Effector CD4-positive, alpha-beta T cell (primary cell): ENCODE data around the gene ASXL2.
"Not testable (repeated sequence)": the region's sequence is repeated elsewhere in the genome, so short reads cannot be mapped to it uniquely, and the experiment has no call there.

Source experiments
- DNase-seq: peaks from one replicate; pipeline ENCODE4 v3.0.0-alpha.2; 2020

Gene ASXL2

DNA sequence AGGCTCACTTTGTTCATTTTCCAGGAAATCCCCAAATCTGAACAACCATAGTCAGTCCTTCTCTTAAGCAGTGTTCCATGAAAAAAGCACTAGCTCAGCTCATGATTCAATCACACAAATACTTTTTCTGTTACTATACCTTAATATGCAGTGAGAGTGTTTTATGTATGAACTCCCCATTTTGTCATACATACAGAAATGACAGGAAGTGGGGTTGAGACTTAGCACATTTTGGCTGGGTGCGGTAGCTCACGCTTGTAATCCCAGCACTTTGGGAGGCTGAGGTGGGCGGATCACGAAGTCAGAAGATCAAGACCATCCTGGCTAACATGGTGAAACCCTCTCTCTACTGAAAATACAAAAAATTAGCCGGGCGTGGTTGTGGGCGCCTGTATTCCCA, 149.7 kb downstream of the ASXL2 start:
- no peak for DNase-seq

DNA sequence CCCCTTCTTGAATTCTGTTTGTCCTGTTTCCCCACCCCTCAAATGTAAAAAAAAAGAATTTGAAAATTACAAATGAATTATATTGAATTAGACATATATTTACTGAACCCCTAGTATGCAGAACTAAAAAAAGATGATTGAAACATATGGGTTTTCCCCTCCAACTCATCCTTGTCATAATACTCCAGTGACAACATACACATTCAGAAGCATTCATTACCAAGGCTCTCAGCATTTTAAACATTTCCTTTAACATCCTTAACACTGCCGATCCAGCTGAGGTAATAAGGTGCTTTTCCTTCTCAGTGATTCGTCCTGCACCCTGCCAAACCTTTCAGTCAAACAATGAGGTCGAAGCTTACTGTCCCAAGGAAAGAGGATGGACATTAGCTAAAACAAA, 151.8 kb downstream of the ASXL2 start:
- DNase-seq, result no peak

- no peak for DNase-seq
These were observed 152.4 kb downstream of the ASXL2 start for GRCh38 chr2:25725877-25726276.

DNA sequence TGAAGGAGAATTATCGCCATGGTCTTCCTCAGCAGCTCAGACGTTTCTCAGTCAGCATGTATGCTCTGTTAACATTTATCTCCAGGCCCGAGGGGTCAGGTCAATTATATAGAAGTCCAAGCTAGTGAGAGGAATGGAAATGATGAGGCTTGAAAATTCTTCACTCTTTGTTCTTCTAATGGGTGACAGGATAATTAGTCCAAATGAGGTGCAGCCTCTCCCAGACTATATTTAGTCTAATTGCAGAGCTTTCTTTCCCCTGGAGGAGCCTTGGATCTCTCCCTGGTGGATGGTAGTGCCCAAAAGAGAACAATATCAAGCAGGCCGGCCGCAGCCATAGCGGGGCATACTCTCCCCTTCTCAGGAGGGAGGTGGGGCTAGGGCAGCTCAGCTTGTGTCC, 153.5 kb downstream of the ASXL2 start:
- DNase-seq, result no peak

DNA sequence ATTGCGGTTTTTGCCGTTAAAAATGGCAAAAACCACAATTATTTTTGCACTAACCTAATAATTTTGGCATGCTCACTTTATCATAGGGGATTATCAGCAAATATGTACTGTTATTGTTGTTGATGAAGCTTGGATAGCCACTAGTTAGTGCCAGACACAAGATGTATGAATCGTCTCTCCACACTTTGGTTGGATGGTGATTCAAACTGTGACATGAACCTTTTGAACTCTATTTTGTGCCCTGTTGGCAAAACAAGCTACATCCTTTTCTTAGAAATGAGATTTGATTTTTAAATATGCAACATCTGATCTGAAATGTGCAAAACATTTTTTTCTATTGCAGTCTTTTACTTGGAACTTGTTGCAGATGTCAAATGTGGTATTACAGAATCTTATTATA, 156.1 kb downstream of the ASXL2 start:
- no peak for DNase-seq

- DNase-seq, result no peak
These were observed 157.7 kb downstream of the ASXL2 start for GRCh38 chr2:25720575-25720974.

DNA sequence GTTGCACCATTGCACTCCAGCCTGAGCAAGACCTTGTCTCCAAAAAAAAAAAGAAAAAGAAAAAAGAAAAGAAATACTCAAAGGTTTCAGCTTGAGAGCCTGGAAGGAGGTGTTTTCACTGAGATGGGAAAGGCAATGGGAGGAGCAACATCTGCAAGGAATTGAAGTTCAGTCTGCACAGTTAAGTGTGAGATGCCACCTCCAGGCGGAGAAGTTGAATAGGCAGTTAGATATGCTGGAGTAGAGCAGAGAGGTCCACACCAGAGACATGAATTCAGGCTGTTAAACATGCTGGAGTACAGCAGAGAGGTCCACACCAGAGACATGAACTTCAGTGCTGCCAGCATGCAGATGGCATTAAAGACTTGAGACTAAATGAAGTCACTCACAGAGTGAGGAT, 163.5 kb downstream of the ASXL2 start:
- DNase-seq, result no peak

DNA sequence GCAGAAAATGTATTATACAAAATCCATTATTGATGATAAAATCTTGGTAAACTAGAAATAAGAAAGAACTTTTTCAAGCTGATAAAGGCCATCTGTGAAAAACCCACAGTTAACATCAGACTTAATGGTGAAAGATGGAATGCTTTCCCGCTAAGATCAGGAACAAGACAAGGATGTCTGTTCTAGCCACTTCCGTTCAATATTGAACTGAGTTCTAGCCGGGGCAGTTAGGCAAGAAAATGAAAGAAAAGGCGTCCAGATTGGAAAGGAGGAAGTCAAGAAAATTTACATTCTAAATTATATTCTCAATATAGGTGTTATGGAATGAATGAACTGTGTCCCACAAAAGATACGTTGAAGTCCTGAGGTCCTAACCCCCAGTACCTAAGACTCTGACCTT, 165.8 kb downstream of the ASXL2 start:
- DNase-seq, result no peak

DNA sequence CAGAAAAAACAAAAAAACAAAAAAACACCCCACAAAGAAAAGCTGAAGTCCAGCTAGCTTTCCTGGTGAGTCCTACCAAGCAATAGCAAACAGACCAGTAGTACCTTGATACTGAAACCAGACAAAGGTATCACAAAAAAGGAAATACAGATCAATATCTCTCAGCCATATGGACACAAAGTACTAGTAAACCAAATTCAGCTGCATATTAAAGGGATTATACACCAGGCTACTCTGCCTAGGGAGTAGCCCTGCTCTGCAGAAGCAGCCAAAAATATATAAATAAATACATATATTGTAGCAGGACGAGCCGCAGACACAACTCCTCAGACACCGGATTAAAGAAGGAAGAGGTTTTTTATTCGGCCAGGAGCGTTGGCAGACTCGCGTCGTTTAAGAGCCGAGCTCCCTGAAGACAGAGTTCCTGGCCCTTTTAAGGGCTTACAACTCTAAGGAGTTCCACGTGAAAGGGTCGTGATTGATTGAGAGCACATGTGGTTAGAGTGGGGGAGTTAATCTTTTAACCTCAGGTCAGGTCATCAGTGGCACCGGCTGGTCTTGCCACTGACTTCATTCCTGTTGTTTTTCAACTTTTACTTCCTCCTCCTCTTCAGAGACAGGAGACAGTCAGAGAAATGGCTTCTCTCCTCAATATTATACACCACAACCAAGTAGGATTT, 166.5 kb downstream of the ASXL2 start:
- no peak for DNase-seq

DNA sequence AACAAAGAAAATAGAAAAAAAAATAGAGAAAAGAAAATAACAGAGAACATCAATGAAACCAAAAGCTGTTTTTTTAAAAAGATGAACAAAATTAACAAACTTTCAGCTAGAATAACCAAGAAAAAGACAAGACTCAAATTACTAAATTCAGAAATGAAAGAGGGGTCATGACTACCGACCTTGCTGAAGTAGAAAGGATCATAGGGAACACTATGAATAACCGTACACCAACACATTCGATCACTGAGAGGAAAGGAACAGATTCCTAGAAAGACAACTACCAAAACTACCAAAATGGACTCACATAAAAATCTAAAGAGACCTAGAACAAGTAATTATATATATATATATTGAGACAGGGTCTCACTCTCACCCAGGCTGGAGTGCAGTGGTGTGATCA, 167.5 kb downstream of the ASXL2 start:
- DNase-seq, result no peak

- no peak for DNase-seq
These were observed 168.9 kb downstream of the ASXL2 start for GRCh38 chr2:25709349-25709748.

- DNase-seq, result no peak
These were observed 170.2 kb downstream of the ASXL2 start for GRCh38 chr2:25707927-25708590.

- DNase-seq, result not testable (repeated sequence)
These were observed 172.7 kb downstream of the ASXL2 start for GRCh38 chr2:25705575-25705974.

DNA sequence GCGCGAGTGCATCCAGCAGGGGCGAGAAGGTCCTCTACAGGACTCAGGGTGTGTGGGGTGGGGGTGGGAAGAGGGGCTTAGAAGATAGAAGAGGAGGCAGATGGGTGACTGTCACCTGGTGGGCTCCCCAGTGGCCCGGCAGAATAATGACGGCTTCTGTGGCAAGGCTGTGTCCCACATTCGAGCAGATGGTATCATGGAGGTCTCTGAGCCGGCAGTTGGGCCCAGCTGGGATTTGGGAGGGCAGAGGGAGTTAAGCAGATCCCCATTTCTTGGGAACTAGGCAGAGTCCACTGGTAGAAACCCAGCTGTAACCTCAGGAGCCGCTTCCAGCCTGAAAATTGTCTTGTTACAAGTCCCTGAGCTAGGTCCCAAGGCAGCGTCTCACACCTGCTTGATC, 176.5 kb downstream of the ASXL2 start:
- DNase-seq, result no peak

GRCh38 chr2:25700221-25700660, 178.0 kb downstream of the ASXL2 start:
- DNase-seq, result peak; percentile 3

DNA sequence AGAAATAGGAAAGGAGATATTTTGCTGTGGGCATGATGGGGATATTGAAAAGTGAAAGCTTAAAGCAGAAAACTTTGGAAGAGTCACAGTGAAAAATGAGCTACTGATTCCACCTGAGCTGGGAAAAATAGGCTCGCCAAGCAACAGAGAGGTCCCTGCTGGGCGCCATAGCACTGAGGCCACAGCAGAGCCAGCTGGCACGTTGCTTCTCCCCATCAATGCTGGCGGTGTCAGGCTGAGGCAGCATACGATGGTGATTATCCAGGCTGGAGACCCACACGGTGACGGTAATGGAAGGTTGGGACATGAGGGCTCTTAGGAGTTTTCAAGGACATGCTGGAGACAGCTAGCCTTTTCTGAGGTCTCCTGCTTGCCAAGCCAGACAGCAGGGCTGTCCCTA, 179.1 kb downstream of the ASXL2 start:
- no peak for DNase-seq

GRCh38 chr2:25698752-25699151, 179.5 kb downstream of the ASXL2 start:
- DNase-seq, result no peak

DNA sequence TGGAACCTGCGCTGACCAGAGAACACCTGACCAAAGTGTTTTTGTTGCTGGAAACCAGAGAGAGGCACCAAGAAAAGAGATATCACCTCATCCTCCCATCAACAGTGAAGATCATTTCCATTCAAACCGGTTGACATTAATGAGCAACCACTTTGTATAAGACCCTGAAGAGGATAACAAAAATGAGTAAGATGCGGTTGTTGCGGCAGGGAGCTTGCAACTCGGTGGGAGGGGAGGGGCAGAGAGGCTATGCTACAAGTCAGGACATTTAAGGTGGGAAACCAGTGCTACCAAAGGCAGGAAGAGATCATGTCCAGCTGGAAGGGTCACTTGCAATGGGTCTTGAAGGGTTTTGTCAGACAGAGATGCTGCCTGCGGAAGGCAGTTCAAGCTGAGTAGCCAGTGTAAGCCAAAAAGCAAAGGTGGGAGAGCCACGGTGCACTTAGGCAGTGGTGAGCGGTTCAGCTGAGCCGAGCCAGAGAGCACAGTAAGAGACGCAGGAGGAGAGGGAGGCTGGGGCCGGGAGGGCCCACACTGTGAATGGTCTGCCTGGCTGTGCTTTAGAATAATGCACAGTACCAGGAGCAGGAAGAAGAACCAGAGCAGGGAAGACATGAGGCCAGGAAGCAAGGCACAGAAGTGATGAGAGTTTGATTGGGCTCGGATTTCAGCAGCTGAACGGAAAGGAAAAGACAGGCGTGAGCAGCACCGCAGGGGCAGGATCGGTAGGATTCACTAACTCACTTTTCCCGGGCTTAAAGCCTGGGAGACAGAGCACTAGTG, 180.5 kb downstream of the ASXL2 start:
- DNase-seq, result no peak

GRCh38 chr2:25692737-25693445, 185.4 kb downstream of the ASXL2 start:
- no peak for DNase-seq

- no peak for DNase-seq
These were observed 186.1 kb downstream of the ASXL2 start for GRCh38 chr2:25692143-25692542.

DNA sequence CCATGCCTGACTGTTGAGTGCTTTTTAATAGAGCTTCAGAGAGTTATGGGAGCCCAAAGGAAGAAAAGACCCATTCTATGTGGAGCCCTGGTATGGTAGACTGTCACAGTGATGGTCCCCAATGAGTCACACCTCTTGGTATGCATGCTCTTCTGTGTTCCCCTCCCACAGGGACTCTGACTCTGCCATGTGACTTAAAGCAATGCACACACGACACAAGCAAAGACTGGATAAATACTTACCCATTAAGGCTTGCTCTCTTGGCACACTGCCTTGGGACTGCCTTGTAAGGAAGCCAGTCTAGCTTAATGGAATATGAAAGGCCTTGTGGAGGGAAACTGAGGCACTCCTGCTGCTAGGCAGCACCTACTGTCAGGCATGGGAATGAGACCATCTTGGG, 188.2 kb downstream of the ASXL2 start:
- no peak for DNase-seq

GRCh38 chr2:25688236-25688635, 190.1 kb downstream of the ASXL2 start:
- no peak for DNase-seq

GRCh38 chr2:25685741-25686140, 192.5 kb downstream of the ASXL2 start:
- DNase-seq, result no peak
